ENCODE measurements around the gene EPHA5.

Gene EPHA5

GRCh38 chr4:65623506-65623905 lies 46.8 kb downstream of the EPHA5 start:
- DNase-seq = no peak

- DNase-seq = no peak
Measured at GRCh38 chr4:65617416-65617815, 52.9 kb downstream of the EPHA5 start.

- DNase-seq = no peak
Measured at GRCh38 chr4:65604515-65604914, 65.8 kb downstream of the EPHA5 start.

GRCh38 chr4:65600656-65601055 lies 69.6 kb downstream of the EPHA5 start:
- DNase-seq = no peak

- no peak for DNase-seq
Measured at GRCh38 chr4:65599340-65599739, 70.9 kb downstream of the EPHA5 start.

GRCh38 chr4:65597697-65598096 lies 72.6 kb downstream of the EPHA5 start:
- no peak for DNase-seq

GRCh38 chr4:65592089-65592488 lies 78.2 kb downstream of the EPHA5 start:
- no peak for DNase-seq

GRCh38 chr4:65589921-65590320 lies 80.4 kb downstream of the EPHA5 start:
- no peak for DNase-seq

- DNase-seq = no peak
Measured at GRCh38 chr4:65589331-65589730, 81.0 kb downstream of the EPHA5 start.

- no peak for DNase-seq
Measured at GRCh38 chr4:65580551-65580950, 89.7 kb downstream of the EPHA5 start.

- no peak for DNase-seq
Measured at GRCh38 chr4:65566473-65566872, 103.8 kb downstream of the EPHA5 start.

GRCh38 chr4:65561164-65561563 lies 109.1 kb downstream of the EPHA5 start:
- DNase-seq = no peak

GRCh38 chr4:65559270-65559669 lies 111.0 kb downstream of the EPHA5 start:
- DNase-seq = no peak

GRCh38 chr4:65552057-65552456 lies 118.2 kb downstream of the EPHA5 start:
- no peak for DNase-seq

- DNase-seq = no peak
Measured at GRCh38 chr4:65550500-65550899, 119.8 kb downstream of the EPHA5 start.

- DNase-seq = no peak
Measured at GRCh38 chr4:65546882-65547416, 123.3 kb downstream of the EPHA5 start.

- no peak for DNase-seq
Measured at GRCh38 chr4:65538571-65538970, 131.7 kb downstream of the EPHA5 start.

GRCh38 chr4:65535113-65535512 lies 135.2 kb downstream of the EPHA5 start:
- DNase-seq = no peak

- no peak for DNase-seq
Measured at GRCh38 chr4:65521666-65522065, 148.6 kb downstream of the EPHA5 start.

GRCh38 chr4:65515646-65516045 lies 154.6 kb downstream of the EPHA5 start:
- no peak for DNase-seq

GRCh38 chr4:65510976-65511375 lies 159.3 kb downstream of the EPHA5 start:
- no peak for DNase-seq

GRCh38 chr4:65508168-65508567 lies 162.1 kb downstream of the EPHA5 start:
- no peak for DNase-seq

- no peak for DNase-seq
Measured at GRCh38 chr4:65502131-65502701, 168.1 kb downstream of the EPHA5 start.

GRCh38 chr4:65498606-65499005 lies 171.7 kb downstream of the EPHA5 start:
- no peak for DNase-seq

GRCh38 chr4:65495439-65495838 lies 174.8 kb downstream of the EPHA5 start:
- DNase-seq = no peak
